Uterus (tissue), 4 donors: ENCODE measurements around the gene CRMP1. TPM values are rescaled to one million over a fixed set of nuclear protein-coding genes. Genes with fewer than 3 reads are reported as not detected.

Experiments used
- DNase-seq, 2 donors: peaks; one replicate each; pipeline ENCODE4 v3.0.0-alpha.2; 2019 to 2020
- H3K27ac ChIP-seq, 2 donors: fragments of 200-600 bp; sonication (generic); 1 replicate in 1 of 2; 2 replicates in 1 of 2; pipeline ENCODE4 v1.5.1; 2016 to 2018
- H3K27me3 ChIP-seq, 2 donors: fragments of 200-600 bp; sonication (generic); one replicate each; pipeline ENCODE4 v1.5.1; 2018 to 2019; ENCODE audit warnings: control low read depth in 1 of 2
- H3K36me3 ChIP-seq, 2 donors: fragments of 200-600 bp; sonication (generic); one replicate each; pipeline ENCODE4 v1.5.1; 2019; ENCODE audit warnings: control low read depth in 1 of 2
- H3K4me1 ChIP-seq, 2 donors: fragments of 200-600 bp; sonication (generic); one replicate each; pipeline ENCODE4 v1.5.1; 2018 to 2019; ENCODE audit warnings: control low read depth in 1 of 2
- H3K4me3 ChIP-seq, 2 donors: fragments of 200-600 bp; sonication (generic); 1 replicate in 1 of 2; 2 replicates in 1 of 2; pipeline ENCODE4 v1.5.1; 2018 to 2019; ENCODE audit warnings: mild to moderate bottlenecking in 1 of 2
- H3K9me3 ChIP-seq, 2 donors: fragments of 200-600 bp; sonication (generic); one replicate each; pipeline ENCODE4 v1.5.1; 2019; ENCODE audit warnings: control low read depth in 1 of 2
- POLR2A ChIP-seq, 2 donors: fragments of 450-650 bp; IDR thresholded peaks; one replicate each; pipeline ENCODE4 v1.6.1; 2016; ENCODE audit warnings: antibody characterized with exemption in 2 of 2, mild to moderate bottlenecking in 1 of 2, moderate library complexity in 1 of 2
- intact Hi-C: fragments of 100-400 bp; cut with DNase I; formaldehyde crosslinking; loops from one replicate; pipeline ENCODE4 v1.15.1; 2023; ENCODE audit warnings: low total_unique reads
- total RNA-seq, 4 donors: library from RNA; depleted of rRNA in 3 of 4; stranded (reverse); fragments of >200 nt in 3 of 4; gene quantifications; one replicate each; pipeline versions ENCODE4 v1.1.0 to v1.2.4, GENCODE V29; 2014 to 2023
- TF ChIP-seq, protein P1 (sequence below), 4 experiments: fragments of 200-600 bp in 2 of 4; fragments of 450-650 bp in 2 of 4; sonication (generic) in 2 of 4; IDR thresholded peaks; one replicate each; pipeline ENCODE4 v1.5.1; 2016 to 2019; ENCODE audit warnings: antibody characterized with exemption in 4 of 4, mild to moderate bottlenecking in 2 of 4, moderate library complexity in 1 of 4
- donor health status: DM: yes; HTN: yes; CAD: no.

CRMP1 gene
- total RNA-seq, 4 donors from 2014 or later = 0.59 to 42.8 (median 2.3) TPM

DNA sequence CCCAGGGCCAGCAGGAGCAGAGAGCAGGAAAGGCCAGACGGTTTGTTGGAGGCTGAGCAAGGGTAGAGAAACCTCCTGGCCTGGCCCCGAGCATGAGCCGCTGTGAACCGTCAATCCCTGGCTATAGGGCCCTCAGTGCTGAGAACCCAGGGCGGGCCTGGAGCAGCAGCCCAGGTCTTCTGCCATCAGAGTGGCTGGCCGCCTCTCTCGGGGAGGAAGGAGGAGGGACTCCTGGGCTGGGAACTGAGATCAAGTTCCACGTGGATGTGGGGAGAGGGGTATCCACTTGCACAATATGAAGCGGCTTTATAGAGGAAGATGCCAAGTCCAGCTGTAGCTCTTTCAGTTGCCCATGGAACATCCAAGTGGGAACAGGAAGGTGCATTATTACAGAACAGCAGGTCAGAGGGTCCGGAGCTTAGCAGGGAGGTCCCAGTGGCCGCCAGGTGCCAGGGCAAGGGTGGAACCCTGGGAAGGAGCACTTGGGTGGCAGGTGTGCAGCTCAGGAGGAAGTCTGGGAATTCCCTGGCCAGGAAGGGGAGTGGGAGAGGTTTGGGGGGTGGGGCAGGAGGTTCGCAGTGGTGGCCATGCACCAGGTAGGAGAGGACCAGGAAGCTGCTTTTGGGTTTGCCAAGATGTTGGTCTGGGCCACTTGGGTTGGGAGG, 31.7 kb upstream of the CRMP1 start:
- Histone ChIP-seq H3K4me3 (no peak overlapping the region), H3K4me1 (no peaks in the 10 kb centered on the region), H3K36me3 (no peaks in the 10 kb centered on the region), H3K27me3 (no peaks in the 10 kb centered on the region), H3K9me3 (no peaks in the 10 kb centered on the region), H3K27ac (no peak overlapping the region)
- TF ChIP-seq, protein P1, sequence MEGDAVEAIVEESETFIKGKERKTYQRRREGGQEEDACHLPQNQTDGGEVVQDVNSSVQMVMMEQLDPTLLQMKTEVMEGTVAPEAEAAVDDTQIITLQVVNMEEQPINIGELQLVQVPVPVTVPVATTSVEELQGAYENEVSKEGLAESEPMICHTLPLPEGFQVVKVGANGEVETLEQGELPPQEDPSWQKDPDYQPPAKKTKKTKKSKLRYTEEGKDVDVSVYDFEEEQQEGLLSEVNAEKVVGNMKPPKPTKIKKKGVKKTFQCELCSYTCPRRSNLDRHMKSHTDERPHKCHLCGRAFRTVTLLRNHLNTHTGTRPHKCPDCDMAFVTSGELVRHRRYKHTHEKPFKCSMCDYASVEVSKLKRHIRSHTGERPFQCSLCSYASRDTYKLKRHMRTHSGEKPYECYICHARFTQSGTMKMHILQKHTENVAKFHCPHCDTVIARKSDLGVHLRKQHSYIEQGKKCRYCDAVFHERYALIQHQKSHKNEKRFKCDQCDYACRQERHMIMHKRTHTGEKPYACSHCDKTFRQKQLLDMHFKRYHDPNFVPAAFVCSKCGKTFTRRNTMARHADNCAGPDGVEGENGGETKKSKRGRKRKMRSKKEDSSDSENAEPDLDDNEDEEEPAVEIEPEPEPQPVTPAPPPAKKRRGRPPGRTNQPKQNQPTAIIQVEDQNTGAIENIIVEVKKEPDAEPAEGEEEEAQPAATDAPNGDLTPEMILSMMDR (IDR thresholded peaks at IDR 0.05) = no peak
- no peak for TF ChIP-seq POLR2A (IDR thresholded peaks at IDR 0.05)
- DNase-seq = no peak
- intact Hi-C loops = no loop called here

DNA sequence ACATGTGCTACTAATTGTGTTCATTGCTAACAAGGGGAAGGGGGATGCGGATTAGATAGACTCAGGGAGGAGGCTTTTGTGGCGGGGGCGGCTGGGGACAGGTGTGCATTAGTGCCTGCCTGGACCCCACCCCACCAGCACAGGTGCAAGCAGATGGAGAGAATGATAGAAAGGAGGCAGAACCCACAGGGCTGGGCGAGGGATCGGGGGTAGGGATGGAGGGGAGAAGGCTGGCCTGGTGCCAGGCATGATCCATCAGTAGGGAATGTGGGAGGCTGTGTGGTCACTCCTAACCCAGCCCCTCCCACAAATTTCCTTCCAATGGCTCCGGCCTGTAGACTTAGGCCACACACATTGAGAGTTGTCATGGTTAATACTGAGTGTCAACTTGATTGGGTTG, 30.5 kb upstream of the CRMP1 start:
- H3K27ac ChIP-seq = no peak overlapping the region
- no peak overlapping the region for H3K4me3 ChIP-seq
- no peaks in the 10 kb centered on the region for H3K4me1 ChIP-seq
- no peak for TF ChIP-seq POLR2A (IDR thresholded peaks at IDR 0.05)
- TF ChIP-seq, protein P1 (IDR thresholded peaks at IDR 0.05) = no peak
- H3K36me3 ChIP-seq = no peaks in the 10 kb centered on the region
- H3K27me3 ChIP-seq = no peaks in the 10 kb centered on the region
- intact Hi-C loops = no loop called here
- no peaks in the 10 kb centered on the region for H3K9me3 ChIP-seq
- no peak for DNase-seq

DNA sequence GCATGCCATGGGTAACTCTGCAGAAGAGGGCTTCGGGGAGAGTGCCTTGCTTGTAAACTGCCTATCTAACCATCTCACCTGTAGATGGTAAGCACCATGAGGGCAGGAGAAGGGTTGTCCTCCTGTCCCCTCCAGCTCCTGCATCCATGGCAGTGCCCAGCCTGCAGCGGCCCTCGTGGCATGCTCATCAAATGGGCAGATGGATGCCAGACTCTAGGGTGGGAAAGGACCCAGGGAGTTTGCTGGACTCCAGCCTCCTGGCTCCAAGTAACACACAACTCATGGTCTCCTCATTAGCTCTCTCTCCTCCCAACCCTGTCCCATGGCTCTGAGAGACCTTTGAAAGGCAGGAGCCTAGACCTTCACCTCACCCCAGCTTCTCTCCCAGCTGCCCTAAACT, 29.7 kb upstream of the CRMP1 start:
- TF ChIP-seq, protein P1 (IDR thresholded peaks at IDR 0.05) = no peak
- TF ChIP-seq POLR2A (IDR thresholded peaks at IDR 0.05) = no peak
- no peak for DNase-seq
- intact Hi-C loops = no loop called here
- no peaks in the 10 kb centered on the region for H3K4me1 ChIP-seq
- no peaks in the 10 kb centered on the region for H3K9me3 ChIP-seq
- no peak overlapping the region for H3K27ac ChIP-seq
- no peaks in the 10 kb centered on the region for H3K36me3 ChIP-seq
- H3K4me3 ChIP-seq = no peak overlapping the region
- no peaks in the 10 kb centered on the region for H3K27me3 ChIP-seq

DNA sequence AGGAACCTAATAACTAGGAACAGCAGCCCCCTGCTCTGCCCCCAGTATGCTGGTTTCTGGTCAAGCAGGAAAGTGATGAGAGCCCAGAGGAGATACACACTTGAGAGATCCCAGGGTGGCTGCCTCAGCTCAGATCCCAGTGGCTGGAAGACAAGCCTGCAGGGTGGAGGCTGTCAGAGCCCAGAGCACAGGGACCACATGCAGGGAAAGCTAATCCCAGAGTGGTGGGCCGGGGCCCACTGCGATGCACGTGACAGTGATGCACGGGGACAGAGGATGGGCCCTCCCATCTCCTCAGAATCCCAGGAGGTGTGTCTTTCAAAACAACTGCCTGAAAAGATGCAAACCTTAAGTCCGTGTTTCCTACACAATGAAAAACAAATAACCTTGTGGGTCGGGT, 29.1 kb upstream of the CRMP1 start:
- DNase-seq = no peak
- no peaks in the 10 kb centered on the region for H3K36me3 ChIP-seq
- no peaks in the 10 kb centered on the region for H3K4me1 ChIP-seq
- no peaks in the 10 kb centered on the region for H3K9me3 ChIP-seq
- no peak overlapping the region for H3K27ac ChIP-seq
- intact Hi-C loops = no loop called here
- H3K27me3 ChIP-seq = no peaks in the 10 kb centered on the region
- H3K4me3 ChIP-seq = no peak overlapping the region
- TF ChIP-seq, protein P1 (IDR thresholded peaks at IDR 0.05) = no peak
- no peak for TF ChIP-seq POLR2A (IDR thresholded peaks at IDR 0.05)

DNA sequence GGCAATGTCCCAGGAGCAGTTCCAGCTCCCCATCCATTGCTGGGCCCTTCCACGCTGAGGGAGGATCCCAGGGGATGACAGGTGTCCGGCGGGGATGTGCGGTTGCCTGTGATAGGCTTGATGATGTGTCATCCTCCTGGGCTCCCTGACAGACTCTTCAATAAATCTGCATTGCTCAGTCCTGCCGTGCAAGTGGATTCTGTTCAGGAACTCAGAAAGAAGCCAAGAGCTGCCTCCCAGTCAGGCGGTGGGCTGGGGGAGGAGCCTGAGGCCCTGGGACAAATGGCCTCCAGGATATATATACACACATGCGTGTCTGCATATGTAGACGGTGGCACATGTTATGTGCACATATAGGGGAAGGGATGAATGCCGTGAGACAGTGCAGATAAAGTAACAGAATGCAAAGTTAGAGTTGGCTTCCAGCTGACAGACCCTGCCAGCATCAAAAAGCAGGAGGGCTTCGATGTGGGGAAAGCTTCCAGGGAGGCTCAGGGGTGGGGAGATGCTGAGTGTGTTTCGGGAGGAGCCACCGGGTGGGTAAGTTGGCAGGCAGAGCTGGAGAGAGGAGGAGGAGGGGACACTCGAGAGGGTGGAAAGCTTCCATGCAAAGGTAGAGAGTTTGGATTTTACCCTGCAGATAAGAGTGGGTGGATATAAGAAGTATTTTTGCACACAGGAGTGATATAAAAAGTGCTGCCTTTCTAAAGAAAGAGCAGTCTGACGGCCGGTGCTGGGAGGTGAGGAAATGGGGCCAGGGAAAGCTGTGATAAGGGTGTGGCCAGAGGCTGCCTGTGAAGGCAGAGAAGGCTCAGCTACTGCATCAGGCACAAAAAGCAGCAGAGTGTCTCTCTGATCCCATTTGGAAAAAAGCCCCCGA, 28.5 kb upstream of the CRMP1 start:
- no peak for DNase-seq
- no peak overlapping the region for H3K27ac ChIP-seq
- H3K9me3 ChIP-seq = no peaks in the 10 kb centered on the region
- H3K4me1 ChIP-seq = no peaks in the 10 kb centered on the region
- H3K36me3 ChIP-seq = no peaks in the 10 kb centered on the region
- intact Hi-C loops = no loop called here
- TF ChIP-seq POLR2A (IDR thresholded peaks at IDR 0.05) = no peak
- no peaks in the 10 kb centered on the region for H3K27me3 ChIP-seq
- no peak overlapping the region for H3K4me3 ChIP-seq
